GM20431 (cell line): ENCODE measurements around the gene INTS7.
"Not testable (repeated sequence)": the region's sequence is repeated elsewhere in the genome, so short reads cannot be mapped to it uniquely, and the experiment has no call there.

Experiments
- in situ Hi-C: fragments of 300-500 bp; cut with MseI, MboI; formaldehyde crosslinking; loops from one replicate; pipeline ENCODE4 v1.15.0; 2020; ENCODE audit warnings: low sequenced_read_pairs; ENCODE audit not compliant: unreplicated experiment

INTS7 gene

GRCh38 chr1:211991695-211992094 is 43.7 kb downstream of the INTS7 start:
- in situ Hi-C loops, result no loop called here

DNA sequence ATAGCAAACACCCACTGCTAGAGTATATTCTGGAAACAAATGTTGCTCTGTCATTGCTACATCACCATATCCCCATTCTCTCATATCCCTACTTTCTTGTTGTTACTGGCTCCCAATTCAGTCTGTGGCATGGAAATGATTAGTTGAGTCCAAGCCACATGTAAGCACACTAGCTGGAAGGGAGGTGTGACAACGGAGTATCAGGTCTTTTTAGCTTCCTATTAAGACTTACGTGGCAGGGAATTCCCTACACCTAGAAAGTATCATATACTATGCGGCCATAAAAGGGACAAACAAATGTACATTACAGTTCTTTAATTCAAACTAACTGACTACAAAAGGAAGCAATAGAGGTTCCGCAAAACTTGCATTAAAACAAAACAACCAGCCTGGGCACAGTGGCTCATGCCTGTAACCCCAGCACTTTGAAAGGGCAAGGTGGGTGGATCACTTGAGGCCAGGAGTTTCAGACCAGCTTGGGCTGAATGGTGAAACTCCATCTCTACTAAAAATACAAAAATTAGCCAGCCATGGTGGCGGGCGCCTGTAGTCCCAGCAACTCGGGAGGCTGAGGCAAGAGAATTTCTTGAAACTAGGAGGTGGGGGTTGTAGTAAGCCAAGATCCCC is 48.6 kb downstream of the INTS7 start:
- in situ Hi-C loops, result no loop called here

DNA sequence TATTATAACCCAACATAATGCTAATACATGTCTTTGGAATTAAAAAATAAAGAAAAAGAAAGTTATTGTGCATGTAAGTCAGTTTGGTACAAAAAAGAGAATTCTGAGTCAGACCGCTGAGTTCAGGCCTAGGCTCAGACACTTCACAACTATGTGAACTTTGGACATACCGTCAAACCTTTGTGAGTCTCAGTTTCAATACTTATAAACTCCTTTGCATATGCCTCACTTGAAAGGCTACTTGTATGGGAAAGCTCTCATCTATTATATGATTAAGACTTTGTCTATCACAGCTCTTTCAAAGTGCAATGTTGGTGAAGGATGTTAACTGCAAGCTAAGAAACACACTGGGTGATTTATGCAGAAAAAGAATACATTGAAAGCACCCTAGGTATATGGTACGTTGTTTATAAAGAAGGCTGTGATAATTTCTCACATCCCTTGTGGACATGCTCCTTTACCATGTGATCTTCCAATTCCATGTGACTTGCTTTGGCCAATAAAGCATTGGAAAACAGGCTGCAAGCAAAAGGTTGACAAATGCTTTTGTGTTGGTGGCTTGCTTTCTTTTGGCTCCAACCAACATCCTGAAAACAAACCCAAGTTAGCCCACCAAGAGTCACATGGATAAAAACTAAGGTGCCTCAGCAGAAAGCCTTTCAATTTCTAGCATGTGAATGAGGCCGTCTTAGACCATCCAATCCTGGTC is 49.6 kb downstream of the INTS7 start:
- in situ Hi-C loops, result no loop called here

DNA sequence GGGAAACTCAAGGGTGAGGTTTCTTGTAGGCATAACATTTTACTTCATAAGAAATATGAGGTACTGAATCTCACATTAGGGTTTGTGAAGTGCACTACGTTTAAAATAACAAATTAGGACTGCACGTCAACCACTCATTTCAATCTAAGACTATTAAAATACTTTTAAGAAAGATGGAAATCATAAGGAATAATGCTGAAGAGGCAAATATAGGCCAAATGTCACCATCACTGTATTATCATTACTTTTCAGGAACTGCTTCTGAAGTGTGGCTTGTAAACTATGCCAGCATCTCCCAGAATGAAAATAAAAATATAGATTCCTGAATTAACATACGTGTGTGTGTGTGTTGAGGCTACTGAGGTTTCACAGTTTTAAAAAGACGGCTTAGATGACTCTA is 56.8 kb downstream of the INTS7 start:
- in situ Hi-C loops, result no loop called here

GRCh38 chr1:211975152-211975941 is 60.0 kb downstream of the INTS7 start:
- in situ Hi-C loops, result no loop called here

DNA sequence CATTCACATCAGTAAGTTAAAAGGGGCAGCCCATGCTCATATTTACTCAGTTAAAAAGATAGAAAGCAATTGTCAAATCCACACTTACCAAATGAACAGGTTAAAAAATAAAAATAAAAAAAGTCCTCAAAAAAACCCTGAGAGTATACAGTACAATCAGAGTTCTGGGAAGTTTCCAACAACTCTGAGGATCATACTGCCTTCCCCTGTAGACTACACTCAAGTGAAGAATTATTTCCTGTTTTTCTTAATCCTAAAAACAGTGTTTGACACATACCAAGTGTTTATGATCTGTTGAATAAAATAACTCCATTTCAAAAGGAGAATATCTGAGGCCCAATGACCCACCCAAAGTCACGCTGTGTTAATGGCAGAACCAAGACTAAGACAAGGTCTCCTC is 61.8 kb downstream of the INTS7 start:
- in situ Hi-C loops, result no loop called here

DNA sequence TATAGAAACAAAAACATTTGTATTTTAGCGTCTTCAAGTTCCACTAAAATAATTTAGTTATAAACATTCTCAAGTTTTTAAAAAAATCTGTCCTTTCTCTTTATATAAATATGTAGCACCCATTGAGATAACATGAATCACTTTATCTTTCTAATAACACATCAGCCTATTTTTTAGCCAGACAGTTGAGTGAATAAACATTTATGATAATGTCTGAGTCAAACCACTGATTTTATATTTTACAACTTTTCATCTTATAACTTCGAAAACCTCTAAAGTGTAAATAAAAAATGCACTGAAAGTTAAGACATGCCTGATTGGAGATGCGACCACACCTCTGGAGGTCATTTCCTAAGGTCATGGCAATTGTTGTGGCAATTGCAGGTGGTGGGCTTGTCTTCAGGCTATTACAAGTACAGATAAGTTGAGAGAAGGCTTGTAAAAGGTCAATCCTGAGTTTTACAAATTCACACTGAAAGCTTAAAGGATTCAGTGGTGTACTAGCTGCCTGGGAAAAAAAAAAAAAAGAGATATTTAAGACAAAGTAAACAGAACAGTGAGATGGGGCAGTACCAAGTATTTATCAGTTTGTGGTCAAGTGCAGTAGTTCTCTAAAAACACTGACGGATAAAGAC is 67.0 kb downstream of the INTS7 start:
- in situ Hi-C loops, result no loop called here

DNA sequence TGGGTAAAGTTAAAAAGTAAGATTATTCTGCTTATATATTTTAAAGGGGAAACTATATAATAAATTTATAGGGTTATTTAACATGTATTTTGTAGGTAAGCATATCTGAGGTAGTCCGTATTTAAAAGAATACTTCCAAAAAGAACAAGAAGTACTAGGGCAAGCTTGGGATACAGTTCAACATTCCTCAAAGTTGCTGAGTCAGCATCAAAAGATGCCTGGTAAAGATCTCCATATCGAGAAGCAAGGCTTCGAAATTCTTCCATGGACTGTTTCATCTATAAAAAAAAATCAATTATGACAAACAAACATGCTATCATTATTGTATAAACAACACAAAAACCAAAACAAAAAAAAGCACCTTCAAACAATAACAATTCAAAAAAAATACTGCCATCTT is 67.7 kb downstream of the INTS7 start:
- in situ Hi-C loops, result no loop called here

GRCh38 chr1:211965108-211965805 is 70.1 kb downstream of the INTS7 start:
- in situ Hi-C loops, result no loop called here

DNA sequence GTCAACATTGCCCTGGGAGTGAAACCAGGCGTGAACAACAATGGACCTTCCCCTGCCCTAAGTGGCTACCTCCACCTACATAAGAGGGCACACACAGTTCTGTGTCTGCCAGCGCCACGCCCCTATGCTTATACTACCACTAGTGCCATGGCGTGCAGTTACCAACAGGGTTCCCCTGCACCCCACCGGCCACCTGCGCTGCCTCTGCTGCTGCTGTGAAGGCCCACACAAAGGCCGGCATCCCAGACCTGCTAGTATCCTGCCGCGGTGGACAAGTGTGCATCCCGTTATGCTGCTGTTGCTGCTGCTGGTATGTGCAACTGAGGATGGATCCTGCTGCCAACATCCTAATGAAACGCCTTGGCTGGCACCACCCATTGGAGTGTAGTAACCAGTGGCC is 75.7 kb downstream of the INTS7 start:
- in situ Hi-C loops, result no loop called here

GRCh38 chr1:211959221-211959620 is 76.1 kb downstream of the INTS7 start:
- in situ Hi-C loops, result no loop called here

DNA sequence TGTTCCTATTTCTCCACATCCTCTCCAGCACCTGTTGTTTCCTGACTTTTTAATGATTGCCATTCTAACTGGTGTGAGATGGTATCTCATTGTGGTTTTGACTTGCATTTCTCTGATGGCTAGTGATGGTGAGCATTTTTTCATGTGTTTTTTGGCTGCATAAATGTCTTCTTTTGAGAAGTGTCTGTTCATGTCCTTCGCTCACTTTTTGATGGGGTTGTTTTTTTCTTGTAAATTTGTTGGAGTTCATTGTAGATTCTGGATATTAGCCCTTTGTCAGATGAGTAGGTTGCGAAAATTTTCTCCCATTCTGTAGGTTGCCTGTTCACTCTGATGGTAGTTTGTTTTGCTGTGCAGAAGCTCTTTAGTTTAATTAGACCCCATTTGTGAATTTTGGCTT is 81.3 kb downstream of the INTS7 start:
- in situ Hi-C loops, result not testable (repeated sequence)

DNA sequence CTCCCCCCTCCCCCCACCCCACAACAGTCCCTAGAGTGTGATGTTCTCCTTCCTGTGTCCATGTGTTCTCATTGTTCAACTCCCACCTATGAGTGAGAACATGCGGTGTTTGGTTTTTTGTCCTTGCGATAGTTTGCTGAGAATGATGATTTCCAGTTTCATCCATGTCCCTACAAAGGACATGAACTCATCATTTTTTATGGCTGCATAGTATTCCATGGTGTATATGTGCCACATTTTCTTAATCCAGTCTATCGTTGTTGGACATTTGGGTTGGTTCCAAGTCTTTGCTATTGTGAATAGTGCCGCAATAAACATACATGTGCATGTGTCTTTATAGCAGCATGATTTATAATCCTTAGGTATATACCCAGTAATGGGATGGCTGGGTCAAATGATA is 81.8 kb downstream of the INTS7 start:
- in situ Hi-C loops, result not testable (repeated sequence)

DNA sequence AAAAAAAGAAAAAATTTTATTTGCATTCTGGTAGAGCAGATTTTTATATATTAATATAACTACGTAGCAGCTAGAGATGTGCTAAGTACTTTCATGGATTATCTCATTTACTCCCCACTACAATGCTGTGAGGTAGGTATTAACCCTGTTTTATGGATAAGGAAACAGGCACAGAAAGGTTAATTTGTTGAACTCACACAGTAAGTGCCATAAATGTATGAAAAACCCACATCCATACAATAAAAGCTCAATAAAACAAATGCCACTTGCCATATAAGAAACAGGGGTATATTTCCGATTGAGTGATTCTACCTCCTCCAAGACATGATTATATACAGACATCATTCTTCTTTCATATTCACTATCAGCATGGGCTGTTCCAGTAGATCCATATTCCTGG is 83.1 kb downstream of the INTS7 start:
- in situ Hi-C loops, result no loop called here

- in situ Hi-C loops, result no loop called here
Observed at GRCh38 chr1:211951856-211952255, 83.5 kb downstream of the INTS7 start.

GRCh38 chr1:211948377-211948776 is 87.0 kb downstream of the INTS7 start:
- in situ Hi-C loops, result no loop called here

DNA sequence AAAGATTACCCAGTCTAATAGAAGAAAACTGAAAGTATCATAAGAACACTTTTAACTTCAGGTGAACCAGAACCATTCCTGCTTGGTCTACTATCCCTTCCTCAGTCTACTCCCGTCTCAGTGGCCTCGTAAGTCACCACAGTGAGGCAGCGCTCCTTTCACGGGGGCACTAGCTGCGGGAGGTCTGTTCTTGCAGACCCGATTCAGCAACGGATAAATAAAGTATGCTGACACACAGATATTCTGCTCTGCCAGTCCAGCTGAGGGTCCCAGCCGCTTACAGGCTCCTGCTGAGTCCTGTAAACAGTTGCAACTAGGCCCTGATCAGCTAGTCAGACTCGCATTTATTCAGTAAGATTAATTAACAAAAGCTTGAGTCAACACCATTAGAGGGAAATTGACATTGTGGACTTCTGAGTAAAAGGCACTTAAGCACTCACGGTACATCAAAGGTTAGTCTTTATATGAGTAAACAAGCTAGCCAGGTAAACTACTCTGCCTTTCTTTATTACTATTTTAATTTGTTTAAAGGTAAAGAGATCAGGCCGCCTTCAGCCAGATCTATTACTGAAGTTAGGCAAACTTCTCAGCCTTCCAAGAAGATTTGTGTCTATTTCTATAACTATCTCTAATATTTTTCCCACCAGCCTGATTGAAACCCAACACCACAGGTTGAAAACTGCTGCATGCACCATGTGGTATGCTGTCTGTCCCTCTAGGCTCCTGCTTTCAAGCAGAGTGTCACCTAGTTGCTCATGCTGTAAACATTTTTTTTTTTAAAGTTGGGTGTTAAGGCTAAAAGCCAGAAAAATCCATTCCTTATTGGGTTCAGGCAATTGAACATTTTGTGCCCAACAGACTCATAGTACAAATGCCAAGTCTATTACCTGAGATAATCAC is 87.7 kb downstream of the INTS7 start:
- in situ Hi-C loops, result no loop called here

GRCh38 chr1:211944733-211945500 is 90.4 kb downstream of the INTS7 start:
- in situ Hi-C loops, result no loop called here

- in situ Hi-C loops, result no loop called here
Observed at GRCh38 chr1:211942583-211942982, 92.8 kb downstream of the INTS7 start.
